CD8-positive, alpha-beta memory T cell (primary cell): ENCODE results near the gene NTRK2. TPM values are rescaled to one million over a fixed set of nuclear protein-coding genes. Genes with fewer than 3 reads are reported as not detected.

Experiments used
- CTCF ChIA-PET: fragments of 350-600 bp; sonication (Branson Sonifier 250); formaldehyde crosslinking; loops from one replicate; lab custom pipeline; 2021; ENCODE audit warnings: antibody characterized with exemption; lab: Charles Lee
- POLR2A ChIA-PET: fragments of 350-600 bp; sonication (Branson Sonifier 250); formaldehyde crosslinking; loops from one replicate; lab custom pipeline; 2021; ENCODE audit warnings: antibody characterized with exemption; lab: Charles Lee
- DNase-seq, 5 donors: peaks; one replicate each; pipeline versions ENCODE4 v3.0.0 to v3.0.0-alpha.2; 2020 to 2022; ENCODE audit warnings: mixed read lengths in 1 of 5
- H3K27ac ChIP-seq: one replicate; pipeline ENCODE4 v1.7.0; 2013; ENCODE audit warnings: low read depth, mild to moderate bottlenecking, low read length, moderate library complexity
- H3K27me3 ChIP-seq: 2 replicates; pipeline ENCODE4 v1.7.0; 2013; ENCODE audit warnings: low read length, mild to moderate bottlenecking; ENCODE audit not compliant: insufficient read depth, poor library complexity, severe bottlenecking
- H3K36me3 ChIP-seq: 2 replicates; pipeline ENCODE4 v1.7.0; 2013; ENCODE audit warnings: mild to moderate bottlenecking, low read length, moderate library complexity; ENCODE audit not compliant: insufficient read depth
- H3K4me1 ChIP-seq: 2 replicates; pipeline ENCODE4 v1.7.0; 2013; ENCODE audit warnings: mild to moderate bottlenecking, low read length, moderate library complexity; ENCODE audit not compliant: insufficient read depth
- H3K4me3 ChIP-seq: 2 replicates; pipeline ENCODE4 v1.7.0; 2013; ENCODE audit warnings: mild to moderate bottlenecking, low read length
- H3K9me3 ChIP-seq: 2 replicates; pipeline ENCODE4 v1.7.0; 2013; ENCODE audit warnings: mild to moderate bottlenecking, low read length
- H3K27ac Mint-ChIP-seq, 8 donors: one replicate each; pipeline ENCODE4 v1.8.0; 2020 to 2021; ENCODE audit warnings: mixed read lengths in 8 of 8, mild to moderate bottlenecking in 6 of 8, inconsistent platforms in 3 of 8, moderate library complexity in 3 of 8
- H3K27me3 Mint-ChIP-seq, 2 donors: one replicate each; pipeline ENCODE4 v1.8.0; 2020 to 2021; ENCODE audit warnings: mixed read lengths in 2 of 2, mild to moderate bottlenecking in 1 of 2, moderate library complexity in 1 of 2
- H3K36me3 Mint-ChIP-seq, 3 donors: one replicate each; pipeline ENCODE4 v1.8.0; 2020 to 2021; ENCODE audit warnings: mixed read lengths in 3 of 3, inconsistent platforms in 1 of 3, mild to moderate bottlenecking in 1 of 3
- H3K4me1 Mint-ChIP-seq, 3 donors: one replicate each; pipeline ENCODE4 v1.8.0; 2020 to 2021; ENCODE audit warnings: mixed read lengths in 3 of 3, inconsistent platforms in 1 of 3, mild to moderate bottlenecking in 1 of 3
- H3K4me3 Mint-ChIP-seq, 7 donors: one replicate each; pipeline ENCODE4 v1.8.0; 2020 to 2021; ENCODE audit warnings: mixed read lengths in 7 of 7, mild to moderate bottlenecking in 6 of 7, moderate library complexity in 4 of 7, inconsistent platforms in 2 of 7
- H3K9me3 Mint-ChIP-seq, 5 donors: one replicate each; pipeline ENCODE4 v1.8.0; 2020 to 2022; ENCODE audit warnings: mixed read lengths in 5 of 5, mild to moderate bottlenecking in 3 of 5, moderate library complexity in 2 of 5, inconsistent platforms in 1 of 5
- polyA plus RNA-seq: library from polyadenylated mRNA; unstranded; fragments of 300-500 nt; fragmentation: Illumina TruSeq; gene quantifications from one replicate; pipeline ENCODE4 v1.2.3, GENCODE V29; 2021
- total RNA-seq, 2 experiments: library from RNA; stranded (reverse); gene quantifications; one replicate each; pipeline ENCODE4 v1.2.3, GENCODE V29; 2021

Gene NTRK2
- total and polyA plus RNA-seq, 3 experiments from 2014 or later: 0.26 to 0.38 TPM; not detected in 1

- no peaks in the 10 kb centered on the region for H3K36me3 ChIP-seq
- no peak overlapping the region for H3K27ac Mint-ChIP-seq
- H3K27ac ChIP-seq: no peak overlapping the region
- H3K27me3 Mint-ChIP-seq: no peaks in the 10 kb centered on the region
- no peaks in the 10 kb centered on the region for H3K4me1 ChIP-seq
- H3K27me3 ChIP-seq: no peaks in the 10 kb centered on the region
- no peaks in the 10 kb centered on the region for H3K36me3 Mint-ChIP-seq
- CTCF ChIA-PET: no interaction called here
- no peaks in the 10 kb centered on the region for H3K4me1 Mint-ChIP-seq
- POLR2A ChIA-PET: no interaction called here
- no peak overlapping the region for H3K4me3 Mint-ChIP-seq
- DNase-seq: no peak
- H3K9me3 ChIP-seq: no peaks in the 10 kb centered on the region
- no peak overlapping the region for H3K4me3 ChIP-seq
- no peaks in the 10 kb centered on the region for H3K9me3 Mint-ChIP-seq
These were observed 268.1 kb downstream of the NTRK2 start for GRCh38 chr9:84937581-84937980.

GRCh38 chr9:84939774-84940173, 270.2 kb downstream of the NTRK2 start:
- ChIA-PET POLR2A (no interaction called here), CTCF (no interaction called here)
- H3K27me3 Mint-ChIP-seq: no peaks in the 10 kb centered on the region
- Histone ChIP-seq H3K4me1 (no peaks in the 10 kb centered on the region), H3K27me3 (no peaks in the 10 kb centered on the region), H3K9me3 (no peaks in the 10 kb centered on the region), H3K27ac (no peak overlapping the region), H3K4me3 (no peak overlapping the region), H3K36me3 (no peaks in the 10 kb centered on the region)
- no peaks in the 10 kb centered on the region for H3K9me3 Mint-ChIP-seq
- no peaks in the 10 kb centered on the region for H3K4me1 Mint-ChIP-seq
- H3K4me3 Mint-ChIP-seq: no peak overlapping the region
- no peak for DNase-seq
- H3K27ac Mint-ChIP-seq: no peak overlapping the region
- no peaks in the 10 kb centered on the region for H3K36me3 Mint-ChIP-seq

DNA sequence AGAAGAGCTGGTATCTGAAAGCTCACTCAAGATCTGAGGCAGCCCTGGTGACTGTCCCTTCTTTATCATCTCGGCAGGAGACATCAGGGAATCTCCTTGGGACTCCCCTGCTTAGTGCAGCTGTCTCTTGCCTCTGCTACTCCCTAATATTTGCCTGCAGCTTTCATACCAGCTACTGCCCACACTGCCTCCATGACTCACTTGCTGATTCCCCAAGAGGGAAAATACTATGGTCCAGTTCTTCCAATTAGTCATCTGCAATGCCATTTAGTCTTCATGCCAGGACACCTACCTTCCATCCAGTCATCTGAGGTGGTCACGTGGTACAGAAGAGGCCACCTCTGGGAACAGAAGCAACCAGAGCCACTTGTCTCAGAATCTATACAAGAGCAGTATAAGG, 270.8 kb downstream of the NTRK2 start:
- CTCF ChIA-PET: no interaction called here
- no peak overlapping the region for H3K27ac Mint-ChIP-seq
- POLR2A ChIA-PET: no interaction called here
- Histone ChIP-seq H3K4me3 (no peak overlapping the region), H3K4me1 (no peaks in the 10 kb centered on the region), H3K9me3 (no peaks in the 10 kb centered on the region), H3K36me3 (no peaks in the 10 kb centered on the region), H3K27me3 (no peaks in the 10 kb centered on the region), H3K27ac (no peak overlapping the region)
- no peaks in the 10 kb centered on the region for H3K4me1 Mint-ChIP-seq
- no peaks in the 10 kb centered on the region for H3K36me3 Mint-ChIP-seq
- H3K27me3 Mint-ChIP-seq: no peaks in the 10 kb centered on the region
- H3K9me3 Mint-ChIP-seq: peaks cover 0 to 2% (median 0%) of the 10 kb centered on the region in 5 donors
- DNase-seq: no peak
- H3K4me3 Mint-ChIP-seq: no peak overlapping the region

DNA sequence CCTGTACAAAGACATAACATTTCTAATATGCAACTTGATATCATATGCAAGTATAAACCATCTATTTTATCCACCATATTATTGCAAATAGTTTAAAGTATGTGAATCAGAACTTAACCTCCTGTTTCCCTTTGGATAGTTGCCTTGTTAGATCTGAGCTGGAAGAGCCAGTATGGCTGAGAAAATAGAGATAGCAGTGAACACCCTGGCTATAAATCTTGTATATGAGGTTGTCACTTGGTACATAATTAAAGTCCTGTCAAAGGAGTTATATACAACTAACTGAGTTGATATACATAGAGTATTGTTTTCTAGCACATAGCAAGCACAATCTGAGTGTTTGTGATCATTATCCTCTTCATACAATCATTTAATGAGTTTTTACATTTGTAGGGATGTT, 272.3 kb downstream of the NTRK2 start:
- POLR2A ChIA-PET: no interaction called here

GRCh38 chr9:84943482-84944050, 274.0 kb downstream of the NTRK2 start:
- POLR2A ChIA-PET: no interaction called here
- CTCF ChIA-PET: no interaction called here

More for the DNA sequence above, 272.3 kb downstream of the NTRK2 start:
- no peak for DNase-seq
- no peak overlapping the region for H3K27ac Mint-ChIP-seq
- peaks cover 0 to 2% (median 0%) of the 10 kb centered on the region in 5 donors for H3K9me3 Mint-ChIP-seq
- H3K4me3 Mint-ChIP-seq: no peak overlapping the region
- no peak overlapping the region for H3K4me3 ChIP-seq
- no peaks in the 10 kb centered on the region for H3K9me3 ChIP-seq
- H3K27me3 ChIP-seq: no peaks in the 10 kb centered on the region
- H3K27ac ChIP-seq: no peak overlapping the region
- no peaks in the 10 kb centered on the region for H3K4me1 Mint-ChIP-seq
- CTCF ChIA-PET: no interaction called here
- H3K36me3 ChIP-seq: no peaks in the 10 kb centered on the region
- H3K27me3 Mint-ChIP-seq: no peaks in the 10 kb centered on the region
- H3K36me3 Mint-ChIP-seq: no peaks in the 10 kb centered on the region
- H3K4me1 ChIP-seq: no peaks in the 10 kb centered on the region

DNA sequence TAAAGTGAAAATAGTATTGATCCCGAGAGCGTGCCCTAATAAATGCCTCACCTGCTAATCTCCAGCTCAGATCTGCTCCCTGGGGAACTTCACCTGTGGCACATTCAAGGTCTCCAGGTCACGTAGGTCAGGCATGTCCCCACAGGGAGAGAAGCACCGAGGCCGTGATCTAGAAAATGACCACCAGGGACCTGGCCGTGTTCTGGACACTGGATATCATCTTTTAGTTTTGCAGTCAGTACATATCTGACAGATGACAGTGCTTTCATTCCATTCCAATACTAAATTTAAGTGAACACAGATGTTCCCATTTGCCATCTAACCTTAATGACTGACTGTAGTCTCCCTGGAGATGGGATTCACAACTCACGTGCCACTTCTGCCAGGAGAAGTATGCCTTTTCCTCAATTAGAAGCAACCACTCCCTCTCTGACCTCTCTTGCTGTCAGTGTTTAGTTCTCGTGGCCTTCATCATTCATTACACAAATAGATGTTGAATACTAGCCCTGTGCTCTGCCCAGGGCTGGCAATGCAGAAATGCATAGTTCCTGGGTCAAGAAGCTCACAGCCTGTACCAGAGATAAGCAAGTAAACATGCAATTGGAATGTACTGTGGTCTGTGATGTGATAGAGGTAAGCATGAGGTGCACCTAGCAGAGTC, 276.5 kb downstream of the NTRK2 start:
- H3K4me3 Mint-ChIP-seq: no peak overlapping the region
- peaks cover 0 to 2% (median 0%) of the 10 kb centered on the region in 5 donors for H3K9me3 Mint-ChIP-seq
- Histone ChIP-seq H3K27me3 (no peaks in the 10 kb centered on the region), H3K4me1 (no peaks in the 10 kb centered on the region), H3K4me3 (no peak overlapping the region), H3K36me3 (no peaks in the 10 kb centered on the region), H3K9me3 (no peaks in the 10 kb centered on the region), H3K27ac (no peak overlapping the region)
- no peak for DNase-seq
- POLR2A ChIA-PET: no interaction called here
- H3K27ac Mint-ChIP-seq: no peak overlapping the region
- no peaks in the 10 kb centered on the region for H3K36me3 Mint-ChIP-seq
- H3K4me1 Mint-ChIP-seq: no peaks in the 10 kb centered on the region
- CTCF ChIA-PET: no interaction called here
- no peaks in the 10 kb centered on the region for H3K27me3 Mint-ChIP-seq

More at GRCh38 chr9:84943482-84944050, 274.0 kb downstream of the NTRK2 start:
- Histone ChIP-seq H3K4me1 (no peaks in the 10 kb centered on the region), H3K4me3 (no peak overlapping the region), H3K27me3 (no peaks in the 10 kb centered on the region), H3K27ac (no peak overlapping the region), H3K36me3 (no peaks in the 10 kb centered on the region), H3K9me3 (no peaks in the 10 kb centered on the region)
- no peak overlapping the region for H3K4me3 Mint-ChIP-seq
- H3K4me1 Mint-ChIP-seq: no peaks in the 10 kb centered on the region
- H3K27me3 Mint-ChIP-seq: no peaks in the 10 kb centered on the region
- H3K9me3 Mint-ChIP-seq: peaks cover 0 to 2% (median 0%) of the 10 kb centered on the region in 5 donors
- H3K27ac Mint-ChIP-seq: no peak overlapping the region
- DNase-seq: no peak
- no peaks in the 10 kb centered on the region for H3K36me3 Mint-ChIP-seq

DNA sequence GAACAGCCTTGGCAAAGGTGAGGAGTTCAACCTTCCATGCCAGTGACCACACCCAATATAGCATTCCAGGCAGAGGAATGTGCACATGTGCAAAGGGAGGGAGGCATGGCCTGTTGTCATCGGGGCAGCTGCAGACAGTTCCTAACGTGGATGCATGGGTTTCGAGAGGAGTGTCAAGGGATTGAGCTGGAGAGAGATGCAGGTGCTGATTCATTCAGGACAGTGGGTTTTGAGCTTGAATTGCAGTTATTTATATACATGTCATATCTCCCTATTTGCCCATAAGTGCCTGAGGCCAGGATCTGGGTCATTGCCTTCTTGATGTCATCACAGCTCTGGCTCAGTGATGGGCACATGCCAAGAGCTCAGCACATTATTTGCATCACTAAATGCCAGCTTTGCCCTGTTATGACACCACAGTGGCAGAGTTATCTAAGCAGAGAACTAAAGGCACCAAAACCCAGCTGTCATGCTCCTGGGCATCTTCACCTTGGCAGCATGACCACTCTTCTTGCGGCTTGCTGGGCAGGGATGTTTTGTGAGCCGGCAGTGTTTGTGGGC, 278.0 kb downstream of the NTRK2 start:
- Mint-ChIP-seq H3K27ac (no peak overlapping the region), H3K4me3 (no peak overlapping the region), H3K27me3 (no peaks in the 10 kb centered on the region), H3K36me3 (no peaks in the 10 kb centered on the region), H3K9me3 (peaks cover 0 to 2% (median 0%) of the 10 kb centered on the region in 5 donors), H3K4me1 (no peaks in the 10 kb centered on the region)
- Histone ChIP-seq H3K9me3 (no peaks in the 10 kb centered on the region), H3K36me3 (no peaks in the 10 kb centered on the region), H3K27me3 (no peaks in the 10 kb centered on the region), H3K4me1 (no peaks in the 10 kb centered on the region), H3K27ac (no peak overlapping the region), H3K4me3 (no peak overlapping the region)
- ChIA-PET POLR2A (no interaction called here), CTCF (no interaction called here)
- no peak for DNase-seq

DNA sequence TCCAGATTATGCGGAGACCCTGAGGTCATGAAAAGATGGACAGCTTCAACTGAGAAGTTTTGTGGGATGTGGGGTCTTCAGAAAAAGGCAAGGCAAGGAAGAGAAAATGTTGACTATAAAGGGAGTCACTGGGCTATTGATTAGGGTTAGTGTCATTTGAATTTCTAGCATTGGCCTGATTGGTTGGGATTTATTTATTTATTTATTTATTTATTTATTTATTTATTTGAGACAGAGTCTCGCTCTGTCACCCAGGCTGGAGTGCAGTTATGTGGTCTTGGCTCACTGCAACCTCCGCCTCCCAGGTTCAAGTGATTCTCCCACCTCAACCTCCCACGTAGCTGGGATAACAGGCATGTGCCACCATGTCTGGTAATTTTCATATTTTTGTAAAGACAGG, 279.7 kb downstream of the NTRK2 start:
- H3K36me3 ChIP-seq: no peaks in the 10 kb centered on the region
- no peak overlapping the region for H3K27ac ChIP-seq
- H3K4me1 ChIP-seq: no peaks in the 10 kb centered on the region
- H3K9me3 ChIP-seq: no peaks in the 10 kb centered on the region
- Mint-ChIP-seq H3K9me3 (peaks cover 0 to 2% (median 0%) of the 10 kb centered on the region in 5 donors), H3K4me3 (no peak overlapping the region), H3K27me3 (peaks cover 7 to 11% of the 10 kb centered on the region in 2 donors), H3K4me1 (peaks cover 0 to 3% (median 0%) of the 10 kb centered on the region in 3 donors), H3K27ac (no peak overlapping the region), H3K36me3 (no peaks in the 10 kb centered on the region)
- H3K4me3 ChIP-seq: no peak overlapping the region
- POLR2A ChIA-PET: no interaction called here
- H3K27me3 ChIP-seq: no peaks in the 10 kb centered on the region
- DNase-seq: no peak
- CTCF ChIA-PET: no interaction called here
